Subcutaneous adipose tissue (tissue), 4 donors: ENCODE results near the gene IRAK2. TPM values are rescaled to one million over a fixed set of nuclear protein-coding genes. Genes with fewer than 3 reads are reported as not detected.

Experiments
- total RNA-seq, 4 donors: library from RNA; depleted of rRNA; stranded (reverse); fragments of >200 nt; gene quantifications; one replicate each; pipeline ENCODE4 v1.1.0, GENCODE V29; 2016
- TF ChIP-seq, protein P1 (sequence below): fragments of 450-650 bp; IDR thresholded peaks from one replicate; pipeline ENCODE4 v1.5.1; 2016; ENCODE audit warnings: low read depth, mild to moderate bottlenecking, control low read depth, antibody characterized with exemption, moderate library complexity

IRAK2 gene
- total RNA-seq, 4 donors from 2014 or later = 6.8 to 20.5 (median 13.7) TPM

DNA sequence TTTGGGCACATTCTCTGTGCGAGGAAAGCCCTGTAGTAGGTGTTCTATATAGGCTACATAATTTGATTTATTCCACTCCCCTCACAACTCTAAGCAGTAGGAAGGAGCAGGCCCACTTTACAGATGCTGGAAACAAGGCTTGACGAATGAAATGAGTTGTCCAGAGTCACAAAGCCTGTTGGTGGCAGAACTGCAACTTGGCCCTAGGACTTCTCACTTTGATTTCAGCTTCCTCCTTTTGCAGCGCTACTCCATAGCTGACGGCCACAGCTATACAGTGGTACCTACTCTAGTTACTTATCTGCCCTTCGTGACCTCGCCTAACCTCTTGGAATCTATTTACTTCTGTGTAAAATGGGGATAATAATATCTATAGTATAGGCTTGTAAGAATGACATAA, 2.5 kb upstream of the IRAK2 start:
- TF ChIP-seq, protein P1, sequence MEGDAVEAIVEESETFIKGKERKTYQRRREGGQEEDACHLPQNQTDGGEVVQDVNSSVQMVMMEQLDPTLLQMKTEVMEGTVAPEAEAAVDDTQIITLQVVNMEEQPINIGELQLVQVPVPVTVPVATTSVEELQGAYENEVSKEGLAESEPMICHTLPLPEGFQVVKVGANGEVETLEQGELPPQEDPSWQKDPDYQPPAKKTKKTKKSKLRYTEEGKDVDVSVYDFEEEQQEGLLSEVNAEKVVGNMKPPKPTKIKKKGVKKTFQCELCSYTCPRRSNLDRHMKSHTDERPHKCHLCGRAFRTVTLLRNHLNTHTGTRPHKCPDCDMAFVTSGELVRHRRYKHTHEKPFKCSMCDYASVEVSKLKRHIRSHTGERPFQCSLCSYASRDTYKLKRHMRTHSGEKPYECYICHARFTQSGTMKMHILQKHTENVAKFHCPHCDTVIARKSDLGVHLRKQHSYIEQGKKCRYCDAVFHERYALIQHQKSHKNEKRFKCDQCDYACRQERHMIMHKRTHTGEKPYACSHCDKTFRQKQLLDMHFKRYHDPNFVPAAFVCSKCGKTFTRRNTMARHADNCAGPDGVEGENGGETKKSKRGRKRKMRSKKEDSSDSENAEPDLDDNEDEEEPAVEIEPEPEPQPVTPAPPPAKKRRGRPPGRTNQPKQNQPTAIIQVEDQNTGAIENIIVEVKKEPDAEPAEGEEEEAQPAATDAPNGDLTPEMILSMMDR = no peak

DNA sequence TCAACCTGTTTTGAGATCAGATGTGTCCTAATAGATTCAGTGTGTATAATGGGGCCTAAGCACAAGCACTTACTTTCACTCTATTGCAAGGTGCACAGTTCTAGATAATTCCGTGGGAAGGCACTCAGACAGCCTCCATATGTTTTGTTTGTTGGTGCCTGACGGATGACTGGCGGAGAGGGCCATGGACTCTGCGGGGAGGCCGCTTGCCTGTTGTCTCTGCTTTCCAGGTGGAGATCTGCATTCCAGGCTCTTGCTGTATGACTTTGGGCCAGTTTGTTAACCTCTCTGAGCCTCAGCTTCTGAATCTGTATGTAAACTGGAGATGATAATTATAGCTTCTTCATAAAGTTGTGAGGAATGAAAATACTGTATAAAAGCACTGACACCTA, 1.5 kb downstream of the IRAK2 start:
- TF ChIP-seq, protein P1 = no peak

DNA sequence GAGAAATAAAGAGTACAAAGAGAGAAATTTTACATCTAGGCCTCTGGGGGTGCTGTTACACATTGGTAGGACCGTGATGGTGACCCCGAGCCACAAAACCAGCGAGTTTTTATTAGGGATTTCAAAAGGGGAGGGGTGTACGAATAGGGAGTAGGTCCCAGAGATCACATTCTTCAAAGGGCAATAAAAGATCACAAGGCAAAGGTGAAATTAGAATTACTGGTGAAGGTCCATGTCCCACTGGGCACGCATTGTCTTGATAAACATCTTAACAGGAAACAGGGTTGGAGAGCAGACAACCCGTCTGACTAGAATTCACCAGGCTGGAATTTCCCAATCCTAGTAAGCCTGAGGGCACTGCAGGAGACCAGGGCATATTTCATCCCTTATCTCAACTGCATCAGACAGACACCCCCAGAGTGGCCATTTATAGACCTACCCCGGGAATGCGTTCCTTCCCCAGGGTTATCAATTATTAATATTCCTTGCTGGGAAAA, 4.3 kb downstream of the IRAK2 start:
- TF ChIP-seq, protein P1 = no peak

DNA sequence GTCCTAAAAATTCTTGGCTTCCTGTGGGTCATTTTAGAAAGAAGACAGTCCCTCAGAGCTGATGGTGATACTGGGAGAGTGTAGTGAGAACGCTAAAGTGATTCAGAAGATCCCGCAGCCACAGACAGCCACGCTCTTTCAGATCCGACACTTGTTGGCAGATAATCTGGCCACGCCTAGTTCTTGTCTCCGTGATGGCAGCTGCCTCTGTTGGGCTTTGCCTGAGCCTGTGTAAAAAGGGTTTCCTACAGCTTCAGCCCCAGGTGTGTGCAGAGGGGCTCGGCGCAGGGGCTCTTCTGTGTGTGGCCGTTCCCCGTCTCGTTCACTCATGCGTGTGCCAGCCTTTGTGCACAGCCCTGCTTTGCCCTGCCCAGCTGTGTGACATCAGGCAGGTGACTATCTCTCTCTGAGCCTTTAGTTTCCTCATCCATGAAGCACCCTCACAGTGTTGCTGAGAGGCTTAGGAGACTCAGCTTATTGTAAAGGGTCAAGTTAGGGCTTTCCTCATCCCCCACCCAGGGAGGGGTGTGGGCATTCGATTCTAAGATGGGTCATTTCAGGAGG, 6.3 kb downstream of the IRAK2 start:
- TF ChIP-seq, protein P1 = no peak

DNA sequence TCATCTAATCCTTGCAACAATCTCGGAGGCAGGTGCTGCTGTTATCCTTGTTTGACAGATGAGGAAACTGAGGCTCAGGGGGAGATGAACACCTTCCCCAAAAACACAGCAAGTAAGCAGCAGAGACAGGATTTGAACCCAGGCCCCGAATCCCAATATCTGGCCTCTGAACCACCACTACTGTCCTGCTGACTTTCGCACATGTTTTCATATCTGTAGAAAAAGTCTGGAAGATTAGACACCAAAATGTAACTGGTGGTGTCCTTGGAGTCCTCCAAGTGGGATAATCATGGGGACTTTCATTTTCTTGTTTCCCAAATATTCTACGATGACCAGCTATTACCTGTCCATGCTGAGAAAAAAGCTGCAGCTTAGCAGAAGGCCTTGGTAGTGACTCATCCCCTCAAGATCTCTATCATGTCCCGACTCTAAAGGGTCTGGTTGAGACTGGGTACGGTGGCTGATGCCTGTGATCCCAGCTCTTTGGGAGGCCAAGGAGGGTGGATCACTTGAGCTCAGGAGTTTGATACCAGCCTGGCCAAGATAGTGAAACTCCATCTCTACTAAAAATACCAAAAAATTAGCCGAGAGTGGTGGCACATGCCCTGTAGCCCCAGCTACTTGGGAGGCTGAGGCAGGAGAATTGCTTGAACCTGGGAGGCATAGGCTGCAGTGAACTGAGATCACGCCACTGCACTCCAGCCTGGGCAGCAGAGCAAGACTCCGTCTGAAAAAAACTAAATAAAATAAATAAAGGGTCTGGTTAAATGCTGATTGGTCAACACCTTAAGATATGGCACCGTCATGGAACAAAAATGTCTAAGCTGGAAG, 8.6 kb downstream of the IRAK2 start:
- TF ChIP-seq, protein P1 = no peak

DNA sequence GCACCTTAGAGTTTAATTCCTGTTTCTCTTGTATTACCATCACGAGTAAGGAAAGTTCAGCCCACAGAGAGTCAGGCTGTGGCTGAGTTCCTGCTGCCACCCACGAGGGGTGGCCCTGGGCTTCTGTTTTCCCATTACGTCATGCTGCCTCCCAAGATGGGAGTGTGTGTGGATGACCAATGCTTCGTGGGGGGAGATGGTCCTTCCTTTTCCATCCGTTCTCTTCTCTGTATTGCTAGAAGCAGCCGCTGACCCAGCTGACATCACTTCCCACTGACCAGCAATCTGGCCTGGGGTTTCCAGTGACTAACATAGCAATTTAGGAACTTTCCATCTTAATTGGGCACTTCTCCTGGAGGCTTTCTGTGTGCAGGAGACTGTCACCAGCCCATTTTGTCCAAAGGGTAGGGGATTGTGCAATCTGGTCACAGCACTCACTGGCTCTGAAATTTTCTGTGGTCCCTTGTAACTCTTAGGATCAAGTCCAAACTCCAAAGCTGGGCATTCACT, 9.3 kb downstream of the IRAK2 start:
- TF ChIP-seq, protein P1 = no peak

DNA sequence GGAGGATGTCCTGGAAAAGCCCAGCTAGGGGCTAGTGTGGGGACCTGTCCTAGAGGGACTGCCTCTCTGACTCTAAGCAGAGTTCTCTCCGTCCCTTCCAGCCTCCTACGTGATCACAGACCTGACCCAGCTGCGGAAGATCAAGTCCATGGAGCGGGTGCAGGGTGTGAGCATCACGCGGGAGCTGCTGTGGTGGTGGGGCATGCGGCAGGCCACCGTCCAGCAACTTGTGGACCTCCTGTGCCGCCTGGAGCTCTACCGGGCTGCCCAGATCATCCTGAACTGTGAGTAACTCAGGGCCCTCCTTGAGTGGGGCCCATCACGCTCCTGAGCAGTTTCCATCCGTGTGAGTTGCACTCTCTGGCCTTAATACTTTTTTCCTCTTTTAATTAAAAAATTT, 13.0 kb downstream of the IRAK2 start:
- TF ChIP-seq, protein P1 = no peak
